MCF 10A (cell line): ENCODE results near the gene NR1I3. TPM values are rescaled to one million over a fixed set of nuclear protein-coding genes. Genes with fewer than 3 reads are reported as not detected.

ENCODE experiments used
- BruUV-seq: library from RNA; stranded (reverse); fragments of 400-500 nt; replicated peaks from 2 replicates; lab custom pipeline; 2021; lab: Mats Ljungman, UMichigan
- CTCF ChIA-PET: fragments of 300-600 bp; sonication (Branson Sonifier 250); formaldehyde crosslinking; extraction: SDS; loops from one replicate; lab custom pipeline; 2021; ENCODE audit warnings: antibody characterized with exemption, inconsistent platforms; lab: Yijun Ruan, JAX
- POLR2A ChIA-PET: fragments of 300-600, 350-650 bp; sonication (Branson Sonifier 250); formaldehyde crosslinking; extraction: SDS; loops from one replicate; lab custom pipeline; 2020; ENCODE audit warnings: antibody characterized with exemption, inconsistent platforms; lab: Yijun Ruan, JAX
- DNase-seq: peaks from one replicate; pipeline ENCODE4 v3.0.0-alpha.2; 2018; ENCODE audit not compliant: unreplicated experiment
- H3K27ac Mint-ChIP-seq: one replicate; pipeline ENCODE4 v1.8.0; 2022; ENCODE audit warnings: mild to moderate bottlenecking, low read depth, mixed read lengths; ENCODE audit not compliant: unreplicated experiment
- H3K27me3 Mint-ChIP-seq: one replicate; pipeline ENCODE4 v1.8.0; 2022; ENCODE audit warnings: mixed read lengths; ENCODE audit not compliant: insufficient read depth, unreplicated experiment
- H3K36me3 Mint-ChIP-seq: one replicate; pipeline ENCODE4 v1.8.0; 2022; ENCODE audit warnings: mild to moderate bottlenecking, moderate library complexity, mixed read lengths; ENCODE audit not compliant: insufficient read depth, unreplicated experiment
- H3K4me1 Mint-ChIP-seq: one replicate; pipeline ENCODE4 v1.8.0; 2022; ENCODE audit warnings: mixed read lengths; ENCODE audit not compliant: insufficient read depth, unreplicated experiment
- H3K4me3 Mint-ChIP-seq: one replicate; pipeline ENCODE4 v1.8.0; 2022; ENCODE audit warnings: mild to moderate bottlenecking, moderate library complexity, mixed read lengths; ENCODE audit not compliant: unreplicated experiment
- H3K9me3 Mint-ChIP-seq: one replicate; pipeline ENCODE4 v1.8.0; 2022; ENCODE audit warnings: mixed read lengths; ENCODE audit not compliant: unreplicated experiment
- intact Hi-C: fragments of 100-400 bp; cut with micrococcal nuclease; formaldehyde crosslinking; loops from 2 replicates; pipeline ENCODE4 v1.14.1; 2022
- total RNA-seq: library from RNA; stranded (reverse); gene quantifications from 2 replicates; pipeline ENCODE4 v1.2.3, GENCODE V29; 2022
- TF ChIP-seq, protein P1 (sequence below): fragments of 200-600 bp; IDR thresholded peaks from one replicate; pipeline ENCODE4 v1.8.0; 2022; ENCODE audit warnings: antibody characterized with exemption, mild to moderate bottlenecking; ENCODE audit not compliant: unreplicated experiment

Gene NR1I3
- total RNA-seq, 1 experiment from 2014 or later = not detected

- H3K4me1 Mint-ChIP-seq = peaks cover 6% of the 10 kb centered on the region
- CTCF ChIA-PET = interaction anchor here (0.5 to 18.5 kb wide), 9 partner anchors 9 to 165 kb away, joined by 3 to 444 read pairs (median 5); partner anchors contain the start of gene NDUFS2
- no peak for DNase-seq
- BruUV-seq = no TSS peak
- no peaks in the 10 kb centered on the region for H3K9me3 Mint-ChIP-seq
- no peak overlapping the region for H3K4me3 Mint-ChIP-seq
- peaks cover 11% of the 10 kb centered on the region for H3K36me3 Mint-ChIP-seq
- intact Hi-C loops = loop anchor here (10.0 kb wide), 1 partner anchor 515 kb away; no protein-coding TSS in a partner anchor
- POLR2A ChIA-PET = interaction anchor here (0.8 to 2.0 kb wide), 4 partner anchors 12 to 94 kb away, joined by 4 to 7 read pairs (median 6); partner anchors contain the start of genes NDUFS2 and SDHC
- H3K27me3 Mint-ChIP-seq = no peaks in the 10 kb centered on the region
- TF ChIP-seq, protein P1, sequence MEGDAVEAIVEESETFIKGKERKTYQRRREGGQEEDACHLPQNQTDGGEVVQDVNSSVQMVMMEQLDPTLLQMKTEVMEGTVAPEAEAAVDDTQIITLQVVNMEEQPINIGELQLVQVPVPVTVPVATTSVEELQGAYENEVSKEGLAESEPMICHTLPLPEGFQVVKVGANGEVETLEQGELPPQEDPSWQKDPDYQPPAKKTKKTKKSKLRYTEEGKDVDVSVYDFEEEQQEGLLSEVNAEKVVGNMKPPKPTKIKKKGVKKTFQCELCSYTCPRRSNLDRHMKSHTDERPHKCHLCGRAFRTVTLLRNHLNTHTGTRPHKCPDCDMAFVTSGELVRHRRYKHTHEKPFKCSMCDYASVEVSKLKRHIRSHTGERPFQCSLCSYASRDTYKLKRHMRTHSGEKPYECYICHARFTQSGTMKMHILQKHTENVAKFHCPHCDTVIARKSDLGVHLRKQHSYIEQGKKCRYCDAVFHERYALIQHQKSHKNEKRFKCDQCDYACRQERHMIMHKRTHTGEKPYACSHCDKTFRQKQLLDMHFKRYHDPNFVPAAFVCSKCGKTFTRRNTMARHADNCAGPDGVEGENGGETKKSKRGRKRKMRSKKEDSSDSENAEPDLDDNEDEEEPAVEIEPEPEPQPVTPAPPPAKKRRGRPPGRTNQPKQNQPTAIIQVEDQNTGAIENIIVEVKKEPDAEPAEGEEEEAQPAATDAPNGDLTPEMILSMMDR = no peak
- H3K27ac Mint-ChIP-seq = no peak overlapping the region
Observed at GRCh38 chr1:161220002-161220401, 18.0 kb downstream of the NR1I3 start.

DNA sequence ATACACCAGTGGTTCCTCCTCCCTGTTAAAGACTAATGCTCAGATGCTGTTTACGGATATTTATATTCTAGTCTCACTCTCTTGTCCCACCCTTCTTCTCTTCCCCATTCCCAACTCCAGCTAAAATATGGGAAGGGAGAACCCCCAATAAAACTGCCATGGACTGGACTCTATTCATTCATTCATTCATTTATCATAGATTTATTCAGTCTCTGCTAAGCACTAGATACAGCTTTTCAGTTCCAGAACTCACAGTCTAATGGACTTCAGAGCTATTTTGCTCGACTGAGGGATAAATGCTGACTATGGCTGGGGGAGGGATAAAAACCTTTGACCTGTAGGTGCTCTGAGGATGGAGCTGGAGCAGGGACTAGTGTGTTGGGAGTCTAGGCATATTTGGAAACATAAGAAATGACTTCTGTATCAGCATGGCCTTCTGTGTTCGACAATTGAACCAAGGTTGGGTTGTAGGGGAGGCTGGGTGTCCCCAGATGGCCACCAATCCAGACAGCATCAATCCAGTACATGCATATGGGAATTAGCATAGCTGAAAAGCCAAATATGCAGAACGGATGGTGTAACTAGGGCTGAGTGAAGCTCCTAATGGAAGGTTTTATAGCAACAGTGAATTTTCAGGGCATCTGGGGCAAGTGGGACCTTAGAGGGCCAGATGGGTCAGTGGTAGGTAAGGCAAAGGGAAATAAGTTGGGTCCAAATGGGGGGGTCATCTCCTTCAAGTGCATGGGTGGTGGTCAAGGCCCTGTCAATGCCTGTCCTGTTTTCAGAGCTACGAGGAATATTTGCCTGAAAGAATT lies 18.7 kb downstream of the NR1I3 start:
- Mint-ChIP-seq H3K4me1 (peaks cover 6% of the 10 kb centered on the region), H3K9me3 (no peaks in the 10 kb centered on the region), H3K27me3 (no peaks in the 10 kb centered on the region), H3K4me3 (no peak overlapping the region), H3K27ac (no peak overlapping the region), H3K36me3 (peaks cover 18% of the 10 kb centered on the region)
- ChIA-PET POLR2A (interaction anchor here (0.8 to 2.0 kb wide), 5 partner anchors 8 to 95 kb away, joined by 4 to 7 read pairs (median 5); partner anchors contain the start of genes NDUFS2 and SDHC), CTCF (interaction anchor here (0.9 to 18.5 kb wide), 8 partner anchors 7 to 166 kb away, joined by 3 to 444 read pairs (median 104); partner anchors contain the start of genes NDUFS2 and TOMM40L)
- intact Hi-C loops = no loop called here
- DNase-seq = no peak
- BruUV-seq = no TSS peak
- TF ChIP-seq, protein P1 = no peak

DNA sequence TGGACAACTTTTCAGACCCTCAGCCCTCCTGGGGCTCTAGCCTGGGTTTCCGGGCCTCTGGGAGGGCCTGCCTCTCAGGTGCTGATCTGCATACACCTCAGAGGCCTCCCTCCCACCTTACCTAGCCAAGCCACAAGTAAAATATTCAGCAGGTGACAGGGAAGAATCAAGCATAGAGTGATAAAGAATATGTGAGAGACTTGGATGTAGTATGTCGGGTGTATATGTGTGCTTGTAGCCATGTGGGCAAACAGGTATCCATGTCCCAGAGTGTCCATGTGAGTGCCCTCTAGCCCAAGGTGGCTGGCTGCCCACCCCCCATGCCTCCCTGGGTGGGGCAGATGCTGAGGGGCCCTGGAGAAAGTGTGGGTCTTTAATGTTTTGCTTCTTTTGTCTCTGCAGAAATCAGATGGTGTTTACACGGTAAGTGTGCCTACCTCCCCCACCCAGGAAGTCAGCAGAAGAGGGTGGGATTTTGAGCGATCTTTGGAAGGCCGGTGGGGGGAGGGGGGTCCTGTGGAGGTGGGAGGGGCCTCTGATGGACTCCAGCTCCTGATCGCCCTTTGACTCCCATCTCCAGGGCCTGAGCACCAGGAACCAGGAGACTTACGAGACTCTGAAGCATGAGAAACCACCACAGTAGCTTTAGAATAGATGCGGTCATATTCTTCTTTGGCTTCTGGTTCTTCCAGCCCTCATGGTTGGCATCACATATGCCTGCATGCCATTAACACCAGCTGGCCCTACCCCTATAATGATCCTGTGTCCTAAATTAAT lies 19.5 kb downstream of the NR1I3 start:
- CTCF ChIA-PET = interaction anchor here (0.9 to 18.5 kb wide), 8 partner anchors 8 to 167 kb away, joined by 3 to 444 read pairs (median 104); partner anchors contain the start of genes NDUFS2 and TOMM40L
- POLR2A ChIA-PET = interaction anchor here (0.6 to 3.6 kb wide), 5 partner anchors 7 to 96 kb away, joined by 3 to 20 read pairs (median 7); partner anchors contain the start of genes NDUFS2 and SDHC
- TF ChIP-seq, protein P1 = no peak
- peaks cover 6% of the 10 kb centered on the region for H3K4me1 Mint-ChIP-seq
- H3K9me3 Mint-ChIP-seq = no peaks in the 10 kb centered on the region
- H3K27me3 Mint-ChIP-seq = no peaks in the 10 kb centered on the region
- no peak overlapping the region for H3K4me3 Mint-ChIP-seq
- no TSS peak for BruUV-seq
- DNase-seq = no peak
- peaks cover 26% of the 10 kb centered on the region for H3K36me3 Mint-ChIP-seq
- intact Hi-C loops = no loop called here
- H3K27ac Mint-ChIP-seq = no peak overlapping the region
